K562 (cell line): ENCODE data around the gene DDX51. TPM values are rescaled to one million over a fixed set of nuclear protein-coding genes. Genes with fewer than 3 reads are reported as not detected.

ENCODE experiments used
- CBFB ChIP-seq: sonication (generic); formaldehyde crosslinking; IDR thresholded peaks from 2 replicates; pipeline ENCODE4 v1.4.0; 2020; ENCODE audit warnings: mild to moderate bottlenecking, missing genetic modification reagents
- GTF2F1 ChIP-seq: IDR thresholded peaks from 2 replicates; pipeline ENCODE4 v1.6.1; 2011; ENCODE audit warnings: low read depth, low read length, improper control_type of control experiment
- KHSRP ChIP-seq: fragments of 450-650 bp; IDR thresholded peaks from 2 replicates; pipeline ENCODE4 v1.6.1; 2017
- NR4A1 ChIP-seq, 2 experiments: fragments of 250-450 bp in 1 of 2; fragments of 450-650 bp in 1 of 2; sonication (Bioruptor Pico) in 1 of 2; IDR thresholded peaks; 2 replicates each; pipeline versions ENCODE4 v1.4.0 to v1.6.1; 2016 to 2020; ENCODE audit warnings: mild to moderate bottlenecking in 2 of 2, missing compliant biosample characterization in 1 of 2, missing genetic modification characterization in 1 of 2, moderate library complexity in 1 of 2
- PCBP2 ChIP-seq: fragments of 200-400 bp; formaldehyde crosslinking; IDR thresholded peaks from 2 replicates; pipeline ENCODE4 v1.6.1; 2018; ENCODE audit warnings: low read length, low read depth, mild to moderate bottlenecking, moderate library complexity; ENCODE audit not compliant: poor library complexity, severe bottlenecking
- POLR2B ChIP-seq: fragments of 450-650 bp; IDR thresholded peaks from 2 replicates; pipeline ENCODE4 v1.6.1; 2018; ENCODE audit warnings: low read depth; ENCODE audit not compliant: partially characterized antibody
- PRMT5 ChIP-seq: sonication (generic); formaldehyde crosslinking; IDR thresholded peaks from 2 replicates; pipeline ENCODE4 v1.5.0; 2020; ENCODE audit warnings: missing genetic modification reagents
- RFX1 ChIP-seq: fragments of 450-650 bp; IDR thresholded peaks from 2 replicates; pipeline ENCODE4 v1.6.1; 2016; ENCODE audit warnings: mild to moderate bottlenecking, moderate library complexity
- SAFB2 ChIP-seq: fragments of 200-400 bp; formaldehyde crosslinking; IDR thresholded peaks from 2 replicates; pipeline ENCODE4 v1.6.1; 2018; ENCODE audit warnings: borderline replicate concordance, low read length, low read depth, moderate library complexity; ENCODE audit not compliant: severe bottlenecking
- UBTF ChIP-seq, 2 experiments: IDR thresholded peaks; 2 replicates each; pipeline ENCODE4 v1.6.1; 2012; ENCODE audit warnings: improper control_type of control experiment in 2 of 2, low read depth in 2 of 2, low read length in 2 of 2, borderline replicate concordance in 1 of 2
- WHSC1 ChIP-seq: IDR thresholded peaks from one replicate; pipeline ENCODE4 v1.6.1; 2012; ENCODE audit warnings: low read length, control low read depth, inconsistent platforms
- ZFP1 ChIP-seq: fragments of 450-650 bp; formaldehyde crosslinking; IDR thresholded peaks from 2 replicates; pipeline ENCODE4 v1.4.0; 2020; ENCODE audit warnings: mild to moderate bottlenecking, mixed read lengths
- ZNF184 ChIP-seq: sonication (generic); formaldehyde crosslinking; IDR thresholded peaks from 2 replicates; pipeline ENCODE4 v1.5.0; 2020; ENCODE audit warnings: missing genetic modification reagents
- ZNF311 ChIP-seq: fragments of 250-450 bp; sonication (Bioruptor Pico); IDR thresholded peaks from 2 replicates; pipeline ENCODE4 v1.4.0; 2020; ENCODE audit warnings: mild to moderate bottlenecking, moderate library complexity
- ZNF318 ChIP-seq, 2 experiments: fragments of 450-650 bp; IDR thresholded peaks; 2 replicates each; pipeline ENCODE4 v1.6.1; 2016; ENCODE audit warnings: mild to moderate bottlenecking in 2 of 2, borderline replicate concordance in 1 of 2, low read depth in 1 of 2, moderate library complexity in 1 of 2
- polyA plus RNA-seq, 8 experiments: library from polyadenylated mRNA; depleted of rRNA in 4 of 8; stranded (reverse) in 5 of 8; unstranded in 3 of 8; fragments of >200 nt; fragmentation: Nextera tagmentation in 2 of 8; fragmentation: Illumina TruSeq in 1 of 8; extraction: Ambion mirVana in 2 of 8; extraction: Trizol in 1 of 8; gene quantifications; 2 replicates each; pipeline versions ENCODE4 v1.2.1 to v1.2.3, GENCODE V29; 2011 to 2014; ENCODE audit warnings: inconsistent platforms in 1 of 8, missing spikeins in 1 of 8
- total RNA-seq, 7 experiments: library from RNA; depleted of rRNA in 6 of 7; stranded (reverse); fragments of >200 nt in 6 of 7; fragmentation: Illumina TruSeq in 2 of 7; extraction: Trizol in 2 of 7; gene quantifications; 2 replicates each; pipeline versions ENCODE4 v1.2.1 to v1.2.3, GENCODE V29; 2011 to 2021; ENCODE audit warnings: low replicate concordance in 1 of 7

Gene DDX51
- total and polyA plus RNA-seq, 9 of the 15 experiments (the other 6 are each of a cell fraction or from before 2014, with no cell fraction given) = 1.1 to 35.9 (median 12.4) TPM

DNA sequence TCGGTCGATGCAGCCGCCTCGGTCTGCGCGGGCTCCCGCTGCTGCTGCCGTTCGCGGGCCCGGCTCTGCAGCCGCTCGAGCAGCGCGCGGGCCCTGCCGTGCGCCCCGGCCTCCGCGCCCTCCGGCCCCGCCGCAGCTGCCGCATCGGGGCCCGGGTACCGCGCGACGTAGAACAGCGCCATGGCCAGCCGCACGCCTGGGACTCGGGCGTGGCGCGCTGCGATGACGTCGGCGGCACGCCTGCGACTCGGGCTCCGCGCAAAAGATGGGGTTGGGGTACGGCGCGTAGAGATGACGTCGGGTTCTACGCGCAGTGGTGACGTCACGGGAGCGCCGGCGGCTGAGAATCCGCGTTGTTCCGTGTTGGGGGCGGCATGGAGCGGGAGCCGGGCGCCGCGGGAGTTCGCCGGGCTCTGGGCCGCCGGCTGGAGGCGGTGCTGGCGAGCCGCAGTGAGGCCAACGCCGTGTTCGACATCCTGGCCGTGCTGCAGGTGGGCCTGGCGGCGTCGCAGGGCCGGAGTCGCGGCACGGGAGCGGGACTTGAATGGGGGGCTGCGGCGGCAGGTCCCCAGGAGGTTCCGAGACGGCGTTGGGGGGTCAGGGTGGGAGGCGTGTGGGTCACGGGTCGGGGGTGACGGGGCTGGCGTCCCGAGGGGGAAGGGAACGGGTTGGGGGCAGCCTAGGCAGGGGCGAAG lies at the start of gene DDX51, which contains the start of gene NOC4L (continued):
- TF ChIP-seq CBFB (CRISPR knock-in tag) (peak; percentile 21; the same call in 1 of the 2 replicates), UBTF (IDR thresholded peaks at IDR 0.05; ENCODE audit: borderline replicate concordance in 1 of 2, low read depth in 2 of 2, low read length in 2 of 2) (0 out of 4 replicates have a peak, but pooled peaks have one; percentile 10 to 33), POLR2B (peak; percentile 24), ZNF318 (IDR thresholded peaks at IDR 0.05; ENCODE audit: borderline replicate concordance in 1 of 2, low read depth in 1 of 2) (no peak), ZNF184 (CRISPR knock-in tag) (no peak), KHSRP (peak; percentile 99), PRMT5 (CRISPR knock-in tag) (no peak), ZFP1 (CRISPR knock-in tag) (no peak), GTF2F1 (peak; percentile 78; the same call in 1 of the 2 replicates), SAFB2 (no peak), WHSC1 (no peak), NR4A1 (CRISPR knock-in tag; IDR thresholded peaks at IDR 0.05) (0 out of 2 replicates have a peak, but pooled peaks have one; percentile 70), NR4A1 (tag; IDR thresholded peaks at IDR 0.05) (0 out of 2 replicates have a peak, but pooled peaks have one; percentile 39), ZNF311 (CRISPR knock-in tag) (no peak), RFX1 (no peak), PCBP2 (no peak)
